SH-SY5Y (cell line): Measurements from ENCODE around the gene TNPO3.

Experiments used
- GATA2 ChIP-seq: IDR thresholded peaks from 2 replicates; pipeline ENCODE4 v1.6.1; 2011; ENCODE audit warnings: mild to moderate bottlenecking, low read depth, low read length
- GATA3 ChIP-seq: IDR thresholded peaks from 2 replicates; pipeline ENCODE4 v1.6.1; 2011; ENCODE audit warnings: low read depth, mild to moderate bottlenecking, low read length, moderate library complexity

DNA sequence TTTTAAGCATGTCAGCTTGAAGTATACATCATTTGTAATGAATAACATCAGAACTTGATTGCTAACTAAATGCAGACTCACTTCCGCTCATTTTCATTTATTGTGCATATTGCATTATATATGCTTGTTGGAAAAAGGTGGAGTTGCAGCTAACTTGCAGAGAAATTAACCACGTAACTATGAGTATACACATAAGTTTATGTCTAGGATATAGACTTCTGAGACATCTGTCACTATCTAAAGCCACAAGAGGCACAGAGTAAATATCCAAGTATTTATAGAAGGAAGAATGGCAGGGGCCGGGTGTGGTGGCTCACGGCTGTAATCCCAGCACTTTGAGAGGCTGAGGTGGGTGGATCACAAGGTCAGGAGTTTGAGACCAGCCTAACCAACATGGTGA is 47.3 kb downstream of the TNPO3 start:
- TF ChIP-seq GATA3 (no peak), GATA2 (no peak)
